Measurements from ENCODE around the gene SCN9A.

DNA sequence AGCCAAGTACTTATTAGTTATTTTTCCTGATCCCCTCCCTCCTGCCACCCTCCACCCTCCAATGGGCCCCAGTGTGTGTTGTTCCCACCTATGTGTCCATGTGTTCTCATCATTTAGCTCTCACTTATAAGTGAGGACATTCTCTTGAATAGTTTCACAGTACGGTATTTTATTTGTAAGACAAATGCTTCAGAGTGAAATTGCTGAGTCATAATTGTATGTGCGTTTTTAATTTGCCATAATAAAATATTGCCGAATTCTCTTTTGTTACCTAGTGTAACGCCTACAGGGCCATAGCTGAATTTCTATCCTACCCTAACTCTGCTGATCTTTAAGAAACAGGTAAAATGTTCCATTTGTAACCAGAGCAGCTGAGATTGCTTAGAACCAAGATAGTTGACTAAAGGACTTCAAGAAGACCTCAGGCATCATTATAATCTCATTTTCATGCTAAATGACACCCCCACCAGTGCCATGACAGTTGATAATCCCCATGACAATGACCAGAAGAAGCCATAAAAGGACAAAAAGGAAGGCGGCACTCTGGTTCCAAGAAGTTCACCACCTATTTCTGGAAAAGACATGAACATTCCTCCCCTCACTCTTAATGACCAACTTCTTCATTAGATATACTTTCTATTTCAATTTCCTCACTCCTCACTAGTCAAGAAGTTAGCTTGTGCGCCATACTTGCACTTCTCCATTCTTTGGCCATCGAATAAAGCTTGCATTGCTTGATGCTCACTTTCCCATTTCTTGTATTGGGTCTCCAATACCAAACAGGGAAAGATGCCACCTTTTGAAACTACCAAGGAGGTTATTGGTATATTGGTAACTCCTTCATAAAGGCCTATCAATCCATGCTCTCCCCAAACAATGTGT lies 18.4 kb downstream of the SCN9A start:
- TF ChIP-seq CTCF (IDR thresholded peaks at IDR 0.05) (no peak), POLR2A (IDR thresholded peaks at IDR 0.05) (no peak)

All from lower leg skin (tissue), 3 donors.